ENCODE results near the gene AKR1A1. TPM values are rescaled to one million over a fixed set of nuclear protein-coding genes. Genes with fewer than 3 reads are reported as not detected.

The AKR1A1 gene
- total RNA-seq, 1 donor from 2014 or later: 175 TPM

DNA sequence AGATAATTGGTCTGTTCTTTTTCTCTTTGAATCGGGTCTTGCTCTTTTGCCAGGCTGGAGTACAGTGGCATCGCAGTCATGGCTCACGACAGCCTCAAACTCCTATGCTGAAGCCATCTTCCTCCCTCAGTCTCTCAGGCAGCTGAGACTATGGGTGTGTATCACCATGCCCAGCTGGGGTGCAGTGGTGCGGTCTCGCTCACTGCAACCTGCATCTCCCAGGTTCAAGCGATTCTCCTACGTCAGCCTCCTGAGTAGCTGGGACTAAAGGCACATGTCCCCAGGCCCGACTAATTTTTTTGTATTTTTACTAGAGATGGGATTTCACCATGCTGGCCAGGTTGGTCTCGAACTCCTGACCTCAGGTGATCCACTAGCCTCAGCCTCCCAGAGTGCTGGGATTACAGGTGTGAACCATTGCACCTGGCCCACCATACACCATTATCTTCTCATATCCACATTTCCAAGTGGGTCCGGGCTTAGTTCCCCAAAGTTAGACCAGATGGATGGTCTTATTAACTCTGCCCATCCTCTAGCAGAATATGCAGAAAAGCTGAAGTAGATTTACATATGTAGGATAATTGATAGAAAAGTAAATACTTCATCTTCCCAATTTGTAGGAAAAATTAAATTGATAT, 60.1 kb downstream of the AKR1A1 start:
- Mint-ChIP-seq H3K27ac (ENCODE audit: unreplicated experiment) (no peak overlapping the region), H3K4me1 (ENCODE audit: unreplicated experiment) (peaks cover 10% of the 10 kb centered on the region), H3K4me3 (ENCODE audit: unreplicated experiment) (no peak overlapping the region), H3K27me3 (ENCODE audit: unreplicated experiment) (no peaks in the 10 kb centered on the region), H3K9me3 (ENCODE audit: unreplicated experiment) (no peaks in the 10 kb centered on the region), H3K36me3 (ENCODE audit: unreplicated experiment) (peaks cover 35% of the 10 kb centered on the region)
- TF ChIP-seq, protein P1, sequence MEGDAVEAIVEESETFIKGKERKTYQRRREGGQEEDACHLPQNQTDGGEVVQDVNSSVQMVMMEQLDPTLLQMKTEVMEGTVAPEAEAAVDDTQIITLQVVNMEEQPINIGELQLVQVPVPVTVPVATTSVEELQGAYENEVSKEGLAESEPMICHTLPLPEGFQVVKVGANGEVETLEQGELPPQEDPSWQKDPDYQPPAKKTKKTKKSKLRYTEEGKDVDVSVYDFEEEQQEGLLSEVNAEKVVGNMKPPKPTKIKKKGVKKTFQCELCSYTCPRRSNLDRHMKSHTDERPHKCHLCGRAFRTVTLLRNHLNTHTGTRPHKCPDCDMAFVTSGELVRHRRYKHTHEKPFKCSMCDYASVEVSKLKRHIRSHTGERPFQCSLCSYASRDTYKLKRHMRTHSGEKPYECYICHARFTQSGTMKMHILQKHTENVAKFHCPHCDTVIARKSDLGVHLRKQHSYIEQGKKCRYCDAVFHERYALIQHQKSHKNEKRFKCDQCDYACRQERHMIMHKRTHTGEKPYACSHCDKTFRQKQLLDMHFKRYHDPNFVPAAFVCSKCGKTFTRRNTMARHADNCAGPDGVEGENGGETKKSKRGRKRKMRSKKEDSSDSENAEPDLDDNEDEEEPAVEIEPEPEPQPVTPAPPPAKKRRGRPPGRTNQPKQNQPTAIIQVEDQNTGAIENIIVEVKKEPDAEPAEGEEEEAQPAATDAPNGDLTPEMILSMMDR (IDR thresholded peaks at IDR 0.05): no peak
- DNase-seq (ENCODE audit: extremely low spot score, unreplicated experiment): no peak

DNA sequence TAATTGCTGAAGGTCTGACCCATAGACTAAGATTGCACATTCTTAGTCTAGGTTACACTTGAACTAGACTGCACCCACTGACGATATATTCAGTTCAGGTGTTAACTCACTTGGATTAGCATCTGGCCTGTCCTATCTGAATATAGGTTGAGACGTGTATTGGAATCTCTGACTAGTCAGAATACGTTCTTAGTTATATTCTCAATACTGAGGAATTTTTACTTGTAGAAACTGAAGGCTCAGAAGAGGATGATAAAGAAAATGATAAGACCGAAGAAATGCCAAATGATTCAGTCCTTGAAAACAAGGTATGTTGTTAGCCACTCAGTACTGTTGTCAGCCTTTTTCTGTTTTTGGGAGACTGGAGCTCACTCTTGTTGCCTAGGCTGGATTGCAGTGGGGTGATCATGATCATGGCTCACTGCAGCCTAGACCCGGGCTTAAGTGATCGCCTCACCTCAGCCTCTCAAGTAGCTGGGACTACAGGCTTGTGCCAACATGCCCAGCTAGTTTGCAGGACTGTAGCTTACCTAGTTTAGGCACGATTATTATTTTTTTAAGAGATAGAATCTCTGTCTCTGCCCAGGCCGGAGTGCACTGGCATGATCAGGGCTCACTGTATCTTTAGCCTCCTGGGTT, 62.4 kb downstream of the AKR1A1 start:
- no peak for DNase-seq (ENCODE audit: extremely low spot score, unreplicated experiment)
- TF ChIP-seq, protein P1 (IDR thresholded peaks at IDR 0.05): no peak
- H3K27ac Mint-ChIP-seq (ENCODE audit: unreplicated experiment): no peak overlapping the region
- peaks cover 24% of the 10 kb centered on the region for H3K36me3 Mint-ChIP-seq (ENCODE audit: unreplicated experiment)
- no peak overlapping the region for H3K4me3 Mint-ChIP-seq (ENCODE audit: unreplicated experiment)
- H3K27me3 Mint-ChIP-seq (ENCODE audit: unreplicated experiment): no peaks in the 10 kb centered on the region
- H3K4me1 Mint-ChIP-seq (ENCODE audit: unreplicated experiment): peaks cover 8% of the 10 kb centered on the region
- no peaks in the 10 kb centered on the region for H3K9me3 Mint-ChIP-seq (ENCODE audit: unreplicated experiment)

DNA sequence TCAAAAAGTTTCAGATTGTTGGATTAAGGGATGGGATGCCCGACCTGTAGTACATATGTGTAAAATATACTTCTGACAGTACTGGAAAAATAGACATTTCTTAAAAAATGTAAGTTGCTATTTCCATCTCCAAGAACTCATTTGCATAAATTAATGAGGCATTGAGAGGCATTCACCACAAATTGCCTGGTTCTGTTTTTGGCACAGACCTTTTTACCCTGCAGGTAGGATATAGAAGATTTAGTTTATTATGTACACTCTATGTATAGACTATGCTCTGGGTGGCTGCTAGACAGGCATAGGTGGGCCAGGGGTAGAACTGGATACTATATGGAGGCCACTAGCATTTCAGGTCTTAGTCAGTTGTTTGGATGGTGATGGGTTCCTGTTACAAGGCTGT, 65.3 kb downstream of the AKR1A1 start:
- no peak for DNase-seq (ENCODE audit: extremely low spot score, unreplicated experiment)
- Mint-ChIP-seq H3K27ac (ENCODE audit: unreplicated experiment) (no peak overlapping the region), H3K36me3 (ENCODE audit: unreplicated experiment) (peaks cover 22% of the 10 kb centered on the region), H3K4me1 (ENCODE audit: unreplicated experiment) (no peaks in the 10 kb centered on the region), H3K9me3 (ENCODE audit: unreplicated experiment) (no peaks in the 10 kb centered on the region), H3K4me3 (ENCODE audit: unreplicated experiment) (no peak overlapping the region), H3K27me3 (ENCODE audit: unreplicated experiment) (no peaks in the 10 kb centered on the region)
- TF ChIP-seq, protein P1 (IDR thresholded peaks at IDR 0.05): no peak

DNA sequence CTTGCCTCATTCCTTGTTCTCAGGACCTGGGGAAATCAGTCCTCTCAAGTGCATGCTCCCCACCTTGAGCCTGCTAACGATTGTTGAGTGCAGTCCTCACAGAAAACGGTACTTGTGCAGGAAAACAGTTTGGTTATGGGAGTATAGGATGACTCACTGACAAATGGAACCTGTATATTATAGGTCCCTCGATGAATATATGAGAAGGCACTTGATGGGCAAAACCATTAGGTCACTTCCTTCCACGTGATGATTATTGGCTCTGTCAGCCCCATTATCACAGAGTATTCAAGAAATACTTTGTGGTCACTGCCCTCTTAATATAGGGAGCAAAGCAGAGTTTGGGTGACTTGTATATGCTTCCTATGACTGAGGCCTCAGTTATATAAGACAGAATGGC, 67.0 kb downstream of the AKR1A1 start:
- no peaks in the 10 kb centered on the region for H3K27me3 Mint-ChIP-seq (ENCODE audit: unreplicated experiment)
- DNase-seq (ENCODE audit: extremely low spot score, unreplicated experiment): no peak
- TF ChIP-seq, protein P1 (IDR thresholded peaks at IDR 0.05): no peak
- peaks cover 22% of the 10 kb centered on the region for H3K36me3 Mint-ChIP-seq (ENCODE audit: unreplicated experiment)
- no peak overlapping the region for H3K4me3 Mint-ChIP-seq (ENCODE audit: unreplicated experiment)
- H3K9me3 Mint-ChIP-seq (ENCODE audit: unreplicated experiment): no peaks in the 10 kb centered on the region
- no peak overlapping the region for H3K27ac Mint-ChIP-seq (ENCODE audit: unreplicated experiment)
- H3K4me1 Mint-ChIP-seq (ENCODE audit: unreplicated experiment): no peaks in the 10 kb centered on the region

DNA sequence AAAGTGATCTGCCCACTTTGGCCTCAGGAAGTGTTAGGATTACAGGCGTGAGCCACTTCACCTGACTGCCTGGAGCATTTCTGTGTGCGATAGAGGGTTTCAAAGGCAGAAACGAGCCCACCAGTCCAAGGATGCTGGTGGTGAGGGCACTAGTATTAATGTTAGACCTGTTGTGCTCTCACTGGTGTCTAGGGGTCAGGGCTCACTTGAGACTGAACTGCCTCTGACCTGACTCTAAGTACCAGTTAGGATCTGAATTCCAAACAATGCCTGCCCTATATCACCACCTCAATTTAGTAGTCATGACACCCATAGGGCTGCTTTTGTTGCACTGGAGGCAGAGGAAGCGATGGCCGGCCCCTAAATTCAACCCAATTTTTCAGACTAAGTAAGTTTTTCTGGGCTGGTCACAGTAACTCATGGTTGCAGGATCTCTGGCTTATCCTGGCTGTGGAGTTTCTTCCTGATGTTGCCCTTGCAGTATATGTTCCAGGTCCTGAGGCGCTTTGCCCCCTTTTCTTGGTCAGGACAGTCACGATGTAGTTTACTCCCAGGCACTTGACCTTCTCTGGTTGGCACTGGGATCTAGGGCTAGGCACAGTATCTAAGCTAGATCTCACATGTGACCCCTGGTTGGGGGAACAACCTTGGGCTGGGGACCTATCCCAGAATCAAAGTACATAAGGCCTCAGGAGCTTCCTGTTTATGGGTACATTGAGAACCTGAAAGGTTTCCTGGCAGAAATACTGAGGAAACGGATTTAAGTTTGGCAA, 68.7 kb downstream of the AKR1A1 start:
- Mint-ChIP-seq H3K36me3 (ENCODE audit: unreplicated experiment) (peaks cover 22% of the 10 kb centered on the region), H3K27me3 (ENCODE audit: unreplicated experiment) (no peaks in the 10 kb centered on the region), H3K4me1 (ENCODE audit: unreplicated experiment) (no peaks in the 10 kb centered on the region), H3K9me3 (ENCODE audit: unreplicated experiment) (no peaks in the 10 kb centered on the region), H3K4me3 (ENCODE audit: unreplicated experiment) (no peak overlapping the region), H3K27ac (ENCODE audit: unreplicated experiment) (no peak overlapping the region)
- DNase-seq (ENCODE audit: extremely low spot score, unreplicated experiment): no peak
- TF ChIP-seq, protein P1 (IDR thresholded peaks at IDR 0.05): no peak
